ENCODE results near the gene SLC6A6.

DNA sequence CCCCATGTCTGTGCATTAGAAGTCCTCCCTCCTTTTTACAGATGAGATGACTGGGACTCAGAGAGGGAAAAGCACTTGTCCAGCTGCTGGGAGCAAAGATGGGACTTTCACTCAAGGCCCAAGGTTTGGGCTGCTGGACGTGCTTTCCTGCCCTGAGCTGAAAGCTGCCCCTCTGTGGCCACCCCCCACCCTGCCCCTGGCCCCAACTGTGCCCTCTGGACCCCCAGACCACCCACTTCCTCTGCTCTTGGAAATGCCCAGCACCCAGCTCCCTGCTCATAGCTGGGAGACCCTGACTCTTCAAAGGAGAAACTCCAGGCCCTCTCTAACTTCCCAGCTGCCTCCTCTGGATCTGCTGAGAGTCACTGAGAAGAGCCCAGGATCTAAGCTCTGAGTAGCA lies 117.0 kb downstream of the SLC6A6 start:
- no peak for TF ChIP-seq EP300 (IDR thresholded peaks at IDR 0.05; ENCODE audit: low read depth)
- TF ChIP-seq POLR2A (IDR thresholded peaks at IDR 0.05): no peak
